K562 (cell line): ENCODE data around the gene CDHR2. TPM values are rescaled to one million over a fixed set of nuclear protein-coding genes. Genes with fewer than 3 reads are reported as not detected.
A peak's percentile ranks its signal among the peaks of the same experiment; 100 is the strongest.

Source experiments
- CBX2 ChIP-seq: fragments of 200-600 bp; sonication (generic); IDR thresholded peaks from one replicate; pipeline ENCODE4 v1.6.1; 2012; ENCODE audit warnings: mild to moderate bottlenecking, low read length, inconsistent platforms; ENCODE audit not compliant: insufficient read depth, poor library complexity, severe bottlenecking
- HMG20A ChIP-seq: fragments of 450-650 bp; formaldehyde crosslinking; conservative IDR thresholded peaks from 2 replicates; pipeline ENCODE4 v1.4.0; 2020; ENCODE audit warnings: mild to moderate bottlenecking, mixed read lengths
- HMGN3 ChIP-seq: IDR thresholded peaks from 2 replicates; pipeline ENCODE4 v1.6.1; 2011; ENCODE audit warnings: borderline replicate concordance, low read depth, mild to moderate bottlenecking, mixed read lengths, low read length; ENCODE audit not compliant: insufficient read length; ENCODE audit errors: extremely low read depth
- POLR2AphosphoS5 ChIP-seq: IDR thresholded peaks from 2 replicates; pipeline ENCODE4 v1.6.1; 2011; ENCODE audit warnings: mild to moderate bottlenecking, low read depth, low read length, moderate library complexity; ENCODE audit not compliant: control insufficient read depth, insufficient read depth
- RBFOX2 ChIP-seq: fragments of 200-400 bp; formaldehyde crosslinking; IDR thresholded peaks from 2 replicates; pipeline ENCODE4 v1.6.1; 2017; ENCODE audit warnings: low read depth, mild to moderate bottlenecking, low read length, moderate library complexity
- RFX1 ChIP-seq: fragments of 450-650 bp; IDR thresholded peaks from 2 replicates; pipeline ENCODE4 v1.6.1; 2016; ENCODE audit warnings: mild to moderate bottlenecking, moderate library complexity
- SFPQ ChIP-seq: fragments of 200-400 bp; formaldehyde crosslinking; IDR thresholded peaks from 2 replicates; pipeline ENCODE4 v1.6.1; 2017; ENCODE audit warnings: mild to moderate bottlenecking, low read depth, low read length, moderate library complexity
- THAP7 ChIP-seq: fragments of 250-450 bp; sonication (Bioruptor Pico); IDR thresholded peaks from 2 replicates; pipeline ENCODE4 v1.5.0; 2021
- polyA plus RNA-seq, 8 experiments: library from polyadenylated mRNA; depleted of rRNA in 4 of 8; stranded (reverse) in 5 of 8; unstranded in 3 of 8; fragments of >200 nt; fragmentation: Nextera tagmentation in 2 of 8; fragmentation: Illumina TruSeq in 1 of 8; extraction: Ambion mirVana in 2 of 8; extraction: Trizol in 1 of 8; gene quantifications; 2 replicates each; pipeline versions ENCODE4 v1.2.1 to v1.2.3, GENCODE V29; 2011 to 2014; ENCODE audit warnings: inconsistent platforms in 1 of 8, missing spikeins in 1 of 8
- total RNA-seq, 7 experiments: library from RNA; depleted of rRNA in 6 of 7; stranded (reverse); fragments of >200 nt in 6 of 7; fragmentation: Illumina TruSeq in 2 of 7; extraction: Trizol in 2 of 7; gene quantifications; 2 replicates each; pipeline versions ENCODE4 v1.2.1 to v1.2.3, GENCODE V29; 2011 to 2021; ENCODE audit warnings: low replicate concordance in 1 of 7

The CDHR2 gene
- total and polyA plus RNA-seq, 9 of the 15 experiments (the other 6 are each of a cell fraction or from before 2014, with no cell fraction given), result 0.01 to 0.62 (median 0.09) TPM; not detected in 2

GRCh38 chr5:176536902-176537553 is 12.1 kb upstream of the CDHR2 start, which contains the start of gene RNF44 (continued):
- no peak for TF ChIP-seq RFX1
- no peak for TF ChIP-seq SFPQ
- no peak for TF ChIP-seq THAP7
- no peak for TF ChIP-seq CBX2
- TF ChIP-seq HMG20A (CRISPR knock-in tag), result no peak
- TF ChIP-seq RBFOX2, result peak; percentile 85
- peak; percentile 50 for TF ChIP-seq POLR2AphosphoS5
- peak; percentile 52 for TF ChIP-seq HMGN3
